Fibroblast of lung (primary cell): ENCODE measurements around the gene CHGA. TPM values are rescaled to one million over a fixed set of nuclear protein-coding genes. Genes with fewer than 3 reads are reported as not detected.

Experiments used
- DNase-seq, 2 donors: peaks; one replicate each; pipeline versions ENCODE4 v3.0.0 to v3.0.0-alpha.2; 2010; ENCODE audit warnings: low read depth in 2 of 2
- H2AFZ ChIP-seq: 2 replicates; pipeline ENCODE4 v1.5.1; 2012; ENCODE audit warnings: low read length, control low read depth, inconsistent platforms
- H3K27ac ChIP-seq: 2 replicates; pipeline ENCODE4 v1.5.1; 2011; ENCODE audit warnings: low read length, control low read depth; ENCODE audit not compliant: insufficient read depth
- H3K27me3 ChIP-seq: 2 replicates; pipeline ENCODE4 v1.5.1; 2011; ENCODE audit warnings: mild to moderate bottlenecking, low read length; ENCODE audit not compliant: control insufficient read depth, insufficient read depth
- H3K36me3 ChIP-seq: 2 replicates; pipeline ENCODE4 v1.5.1; 2011; ENCODE audit warnings: low read length; ENCODE audit not compliant: control insufficient read depth, insufficient read depth
- H3K4me1 ChIP-seq: 2 replicates; pipeline ENCODE4 v1.5.1; 2011; ENCODE audit warnings: low read length; ENCODE audit not compliant: control insufficient read depth, insufficient read depth; ENCODE audit errors: extremely low read depth
- H3K4me2 ChIP-seq: 2 replicates; pipeline ENCODE4 v1.5.1; 2011; ENCODE audit warnings: low read length, control low read depth; ENCODE audit not compliant: insufficient read depth; ENCODE audit errors: extremely low read depth
- H3K4me3 ChIP-seq, 4 experiments: fragments of 200-600 bp in 1 of 4; sonication (generic) in 1 of 4; replicated peaks in 1 of 4; 2 replicates each; pipeline ENCODE4 v1.5.1; 2011 to 2016; ENCODE audit warnings: low read length in 4 of 4, low read depth in 3 of 4, mild to moderate bottlenecking in 3 of 4, control low read depth in 2 of 4, inconsistent platforms in 1 of 4, mixed read lengths in 1 of 4; ENCODE audit not compliant: insufficient read depth in 1 of 4; ENCODE audit errors: control extremely low read depth in 1 of 4
- H3K79me2 ChIP-seq: 2 replicates; pipeline ENCODE4 v1.5.1; 2012; ENCODE audit warnings: mild to moderate bottlenecking, low read length, inconsistent platforms; ENCODE audit not compliant: control insufficient read depth, insufficient read depth
- H3K9ac ChIP-seq: 2 replicates; pipeline ENCODE4 v1.5.1; 2011; ENCODE audit warnings: mild to moderate bottlenecking, low read length, control low read depth; ENCODE audit not compliant: insufficient read depth
- H3K9me3 ChIP-seq: 2 replicates; pipeline ENCODE4 v1.5.1; 2012; ENCODE audit warnings: low read depth, low read length; ENCODE audit not compliant: control insufficient read depth, insufficient read depth
- H4K20me1 ChIP-seq: 2 replicates; pipeline ENCODE4 v1.5.1; 2011; ENCODE audit warnings: low read length; ENCODE audit not compliant: control insufficient read depth, insufficient read depth; ENCODE audit errors: extremely low read depth
- CTCF ChIP-seq, 2 donors: IDR thresholded peaks in 1 of 2; conservative IDR thresholded peaks in 1 of 2; 1 replicate in 1 of 2; 2 replicates in 1 of 2; pipeline ENCODE4 v1.5.1; 2011 to 2012; ENCODE audit warnings: low read length in 2 of 2, control low read depth in 1 of 2, inconsistent platforms in 1 of 2, low read depth in 1 of 2, mild to moderate bottlenecking in 1 of 2
- EZH2 ChIP-seq: IDR thresholded peaks from 2 replicates; pipeline ENCODE4 v1.5.1; 2012; ENCODE audit warnings: low read length, control low read depth, mild to moderate bottlenecking; ENCODE audit errors: missing control alignments
- polyA plus RNA-seq, 2 donors: library from polyadenylated mRNA; depleted of rRNA in 1 of 2; stranded (reverse) in 1 of 2; unstranded in 1 of 2; fragments of >200 nt; gene quantifications; 2 replicates each; pipeline ENCODE4 v1.2.1, GENCODE V29; 2011 to 2012; ENCODE audit warnings: missing spikeins in 1 of 2
- total RNA-seq: library from RNA; depleted of rRNA; stranded (reverse); fragments of >200 nt; gene quantifications from 2 replicates; pipeline ENCODE4 v1.2.1, GENCODE V29; 2014

Gene CHGA
- total and polyA plus RNA-seq, 2 donors (not counting 1 experiment from before 2014, with no cell fraction given), result not detected

DNA sequence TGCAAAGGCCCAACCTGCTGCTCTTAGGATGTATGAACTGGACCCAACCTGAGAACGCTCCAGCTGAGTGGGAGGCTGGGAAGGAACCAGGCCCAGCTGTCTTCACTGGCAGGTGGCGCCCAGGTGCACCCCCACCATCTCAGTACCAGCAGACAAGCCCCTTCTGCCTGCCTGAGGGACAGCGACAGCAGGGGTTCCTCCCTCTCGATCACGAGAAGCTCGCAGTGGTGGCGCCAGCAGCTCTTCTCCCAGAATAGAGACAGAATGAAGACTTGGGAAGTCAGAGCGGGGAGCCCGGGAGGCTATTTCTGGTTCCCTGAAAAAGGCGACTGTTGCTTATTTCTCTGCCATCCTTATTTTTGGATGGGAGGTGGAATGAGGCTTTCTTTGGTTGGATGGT is 46.5 kb downstream of the CHGA start:
- Histone ChIP-seq H3K4me1 (peaks cover 6% of the 10 kb centered on the region), H2AFZ (no peak overlapping the region), H4K20me1 (no peaks in the 10 kb centered on the region), H3K27ac (no peak overlapping the region), H3K9ac (no peak overlapping the region), H3K4me3 (no peak overlapping the region), H3K27me3 (no peaks in the 10 kb centered on the region), H3K36me3 (no peaks in the 10 kb centered on the region), H3K9me3 (no peaks in the 10 kb centered on the region), H3K79me2 (no peaks in the 10 kb centered on the region), H3K4me2 (no peak overlapping the region)
- DNase-seq, result no peak
- TF ChIP-seq CTCF (conservative IDR thresholded peaks at IDR 0.05 in 1 of 2, IDR thresholded peaks at IDR 0.05 in 1 of 2; ENCODE audit: low read depth in 1 of 2, low read length in 2 of 2), result no peak
- no peak for TF ChIP-seq EZH2

DNA sequence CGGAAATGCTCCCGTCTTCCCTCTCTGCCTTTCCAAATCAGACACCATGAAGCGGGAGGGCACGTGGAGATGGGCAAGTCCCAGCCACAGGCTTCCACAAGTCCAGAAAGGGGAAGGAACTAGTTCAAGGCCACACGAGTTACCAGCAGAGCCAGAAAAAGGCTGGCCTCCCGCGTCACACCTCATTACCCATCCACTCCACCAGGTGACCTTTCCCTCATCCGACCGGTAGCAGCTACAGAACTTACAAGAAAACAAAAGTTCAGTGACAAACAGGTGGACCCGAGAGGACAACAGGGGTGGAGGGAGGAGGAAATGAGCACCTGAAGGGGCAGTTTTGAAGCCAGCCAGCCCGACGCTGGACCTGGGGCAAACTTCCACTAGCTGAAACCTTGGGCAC is 46.9 kb downstream of the CHGA start:
- no peak for DNase-seq
- Histone ChIP-seq H3K4me2 (no peak overlapping the region), H3K79me2 (no peaks in the 10 kb centered on the region)

GRCh38 chr14:92970271-92970670 is 47.3 kb downstream of the CHGA start:
- H3K4me2 ChIP-seq, result no peak overlapping the region
- TF ChIP-seq CTCF (conservative IDR thresholded peaks at IDR 0.05 in 1 of 2, IDR thresholded peaks at IDR 0.05 in 1 of 2; ENCODE audit: low read depth in 1 of 2, low read length in 2 of 2) (no peak), EZH2 (no peak)
- no peak overlapping the region for H3K27ac ChIP-seq
- H3K4me3 ChIP-seq, result no peak overlapping the region
- no peak overlapping the region for H3K9ac ChIP-seq
- no peaks in the 10 kb centered on the region for H3K79me2 ChIP-seq
- H3K36me3 ChIP-seq, result no peaks in the 10 kb centered on the region
- no peak for DNase-seq
- no peaks in the 10 kb centered on the region for H4K20me1 ChIP-seq
- no peaks in the 10 kb centered on the region for H3K27me3 ChIP-seq
- H3K4me1 ChIP-seq, result peaks cover 6% of the 10 kb centered on the region
- H3K9me3 ChIP-seq, result no peaks in the 10 kb centered on the region
- H2AFZ ChIP-seq, result no peak overlapping the region

More for the DNA sequence above, 46.9 kb downstream of the CHGA start:
- Histone ChIP-seq H3K9ac (no peak overlapping the region), H3K36me3 (no peaks in the 10 kb centered on the region), H3K9me3 (no peaks in the 10 kb centered on the region), H4K20me1 (no peaks in the 10 kb centered on the region), H3K27me3 (no peaks in the 10 kb centered on the region), H3K4me3 (no peak overlapping the region), H3K27ac (no peak overlapping the region), H3K4me1 (peaks cover 6% of the 10 kb centered on the region), H2AFZ (no peak overlapping the region)
- no peak for TF ChIP-seq EZH2
- no peak for TF ChIP-seq CTCF (conservative IDR thresholded peaks at IDR 0.05 in 1 of 2, IDR thresholded peaks at IDR 0.05 in 1 of 2; ENCODE audit: low read depth in 1 of 2, low read length in 2 of 2)
